ENCODE results near the gene CYTH2. TPM values are rescaled to one million over a fixed set of nuclear protein-coding genes. Genes with fewer than 3 reads are reported as not detected.

CYTH2 gene
- total and polyA plus RNA-seq, 9 of the 15 experiments (the other 6 are each of a cell fraction or from before 2014, with no cell fraction given) = 1.8 to 45.2 (median 23.8) TPM

DNA sequence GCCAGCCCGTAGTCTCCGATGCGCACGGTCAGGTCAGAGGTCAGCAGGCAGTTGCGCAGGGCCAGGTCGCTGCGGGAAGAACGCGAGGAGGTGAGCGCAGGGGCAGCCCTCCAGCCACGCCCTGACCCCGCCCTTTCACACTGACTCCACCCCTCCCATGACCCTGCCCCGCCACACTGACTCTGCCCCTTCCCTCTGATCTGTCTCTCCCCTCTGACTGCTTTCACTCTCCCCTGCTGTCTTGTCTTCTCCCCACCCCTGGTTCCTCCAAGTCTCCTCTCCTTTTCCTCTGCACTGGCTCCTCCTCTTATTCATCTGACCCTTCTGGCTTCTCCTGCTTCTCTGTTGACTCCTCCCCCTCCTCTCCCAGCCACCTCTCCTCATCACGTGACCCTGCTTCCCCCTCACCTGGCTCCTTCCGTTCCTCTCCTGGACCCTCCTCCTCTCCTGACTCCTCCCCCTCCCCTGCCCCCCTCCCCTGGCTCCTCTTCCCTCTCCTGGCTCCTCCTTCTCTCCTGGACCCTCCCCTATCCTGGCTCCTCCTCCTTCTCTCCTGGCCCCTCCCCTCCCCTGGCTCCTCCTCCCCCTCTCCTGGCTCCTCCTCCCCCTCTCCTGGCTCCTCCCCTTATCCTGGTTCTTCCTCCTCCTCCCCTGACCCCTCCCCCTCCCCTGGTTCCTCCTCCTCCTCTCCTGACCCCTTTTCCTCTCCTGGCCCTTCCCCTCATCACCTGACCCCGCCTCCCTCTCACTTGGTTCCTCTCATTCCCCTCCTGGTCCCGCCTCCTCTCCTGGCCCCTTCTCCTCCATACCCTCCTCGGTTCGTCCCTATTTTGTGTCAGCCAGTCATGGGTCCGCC is 32.6 kb downstream of the CYTH2 start (continued):
- TF ChIP-seq, protein P1, sequence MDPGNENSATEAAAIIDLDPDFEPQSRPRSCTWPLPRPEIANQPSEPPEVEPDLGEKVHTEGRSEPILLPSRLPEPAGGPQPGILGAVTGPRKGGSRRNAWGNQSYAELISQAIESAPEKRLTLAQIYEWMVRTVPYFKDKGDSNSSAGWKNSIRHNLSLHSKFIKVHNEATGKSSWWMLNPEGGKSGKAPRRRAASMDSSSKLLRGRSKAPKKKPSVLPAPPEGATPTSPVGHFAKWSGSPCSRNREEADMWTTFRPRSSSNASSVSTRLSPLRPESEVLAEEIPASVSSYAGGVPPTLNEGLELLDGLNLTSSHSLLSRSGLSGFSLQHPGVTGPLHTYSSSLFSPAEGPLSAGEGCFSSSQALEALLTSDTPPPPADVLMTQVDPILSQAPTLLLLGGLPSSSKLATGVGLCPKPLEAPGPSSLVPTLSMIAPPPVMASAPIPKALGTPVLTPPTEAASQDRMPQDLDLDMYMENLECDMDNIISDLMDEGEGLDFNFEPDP (CRISPR knock-in tag; IDR thresholded peaks at IDR 0.05) = no peak
- no peak for TF ChIP-seq HNRNPUL1 (IDR thresholded peaks at IDR 0.05; ENCODE audit: low read length)
- no peak for TF ChIP-seq STAT5B (CRISPR knock-in tag; IDR thresholded peaks at IDR 0.05)
- TF ChIP-seq, protein P2, sequence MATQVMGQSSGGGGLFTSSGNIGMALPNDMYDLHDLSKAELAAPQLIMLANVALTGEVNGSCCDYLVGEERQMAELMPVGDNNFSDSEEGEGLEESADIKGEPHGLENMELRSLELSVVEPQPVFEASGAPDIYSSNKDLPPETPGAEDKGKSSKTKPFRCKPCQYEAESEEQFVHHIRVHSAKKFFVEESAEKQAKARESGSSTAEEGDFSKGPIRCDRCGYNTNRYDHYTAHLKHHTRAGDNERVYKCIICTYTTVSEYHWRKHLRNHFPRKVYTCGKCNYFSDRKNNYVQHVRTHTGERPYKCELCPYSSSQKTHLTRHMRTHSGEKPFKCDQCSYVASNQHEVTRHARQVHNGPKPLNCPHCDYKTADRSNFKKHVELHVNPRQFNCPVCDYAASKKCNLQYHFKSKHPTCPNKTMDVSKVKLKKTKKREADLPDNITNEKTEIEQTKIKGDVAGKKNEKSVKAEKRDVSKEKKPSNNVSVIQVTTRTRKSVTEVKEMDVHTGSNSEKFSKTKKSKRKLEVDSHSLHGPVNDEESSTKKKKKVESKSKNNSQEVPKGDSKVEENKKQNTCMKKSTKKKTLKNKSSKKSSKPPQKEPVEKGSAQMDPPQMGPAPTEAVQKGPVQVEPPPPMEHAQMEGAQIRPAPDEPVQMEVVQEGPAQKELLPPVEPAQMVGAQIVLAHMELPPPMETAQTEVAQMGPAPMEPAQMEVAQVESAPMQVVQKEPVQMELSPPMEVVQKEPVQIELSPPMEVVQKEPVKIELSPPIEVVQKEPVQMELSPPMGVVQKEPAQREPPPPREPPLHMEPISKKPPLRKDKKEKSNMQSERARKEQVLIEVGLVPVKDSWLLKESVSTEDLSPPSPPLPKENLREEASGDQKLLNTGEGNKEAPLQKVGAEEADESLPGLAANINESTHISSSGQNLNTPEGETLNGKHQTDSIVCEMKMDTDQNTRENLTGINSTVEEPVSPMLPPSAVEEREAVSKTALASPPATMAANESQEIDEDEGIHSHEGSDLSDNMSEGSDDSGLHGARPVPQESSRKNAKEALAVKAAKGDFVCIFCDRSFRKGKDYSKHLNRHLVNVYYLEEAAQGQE (IDR thresholded peaks at IDR 0.05; ENCODE audit: borderline replicate concordance) = peak; percentile 67
- TF ChIP-seq, protein P2 (CRISPR knock-in tag; IDR thresholded peaks at IDR 0.05; ENCODE audit: low read depth) = no peak
- no peak for TF ChIP-seq SIRT6 (IDR thresholded peaks at IDR 0.05; ENCODE audit: low read depth, low read length)
- TF ChIP-seq HDAC1 (IDR thresholded peaks at IDR 0.05) = peak in 1 of 2 experiments; percentile 95; a peak in 2 of 4 replicates
- TF ChIP-seq HMGN3 (IDR thresholded peaks at IDR 0.05; ENCODE audit: borderline replicate concordance, extremely low read depth, insufficient read length, low read depth, low read length) = no peak
- TF ChIP-seq RBM14 (IDR thresholded peaks at IDR 0.05; ENCODE audit: borderline replicate concordance, insufficient read depth, low read depth, low read length) = no peak
- peak; percentile 90 for TF ChIP-seq CXXC5 (CRISPR knock-in tag; IDR thresholded peaks at IDR 0.05)
- TF ChIP-seq ZNF165 (CRISPR knock-in tag; IDR thresholded peaks at IDR 0.05; ENCODE audit: borderline replicate concordance) = no peak
- TF ChIP-seq LARP7 (IDR thresholded peaks at IDR 0.05) = peak; percentile 100

Measured in K562 (cell line).